Stimulated activated CD8-positive, alpha-beta memory T cell treated with anti-CD3 and anti-CD28 coated beads, Interleukin-15, amount 100 ng/mL, for 4 hours (primary cell): ENCODE measurements around the gene RPH3AL.

Experiments
- DNase-seq, 2 donors: peaks; one replicate each; pipeline ENCODE4 v3.0.0-alpha.2; 2020; ENCODE audit warnings: low read depth in 2 of 2

RPH3AL gene

GRCh38 chr17:352421-353212 lies at the start of gene RPH3AL:
TSS of gene RPH3AL (minus strand) at chr17:352807. CDS start at chr17:327543, 25,264 bp downstream.
- DNase-seq: no peak

GRCh38 chr17:400257-400656 lies 47.6 kb upstream of the RPH3AL start:
- DNase-seq: no peak

- DNase-seq: no peak
Observed at GRCh38 chr17:396788-397187, 44.2 kb upstream of the RPH3AL start.

GRCh38 chr17:395974-396373 lies 43.4 kb upstream of the RPH3AL start:
- no peak for DNase-seq

- DNase-seq: no peak
Observed at GRCh38 chr17:395179-395578, 42.6 kb upstream of the RPH3AL start.

GRCh38 chr17:394718-395095 lies 42.1 kb upstream of the RPH3AL start:
- no peak for DNase-seq

GRCh38 chr17:393806-394717 lies 41.5 kb upstream of the RPH3AL start:
- DNase-seq: no peak

- no peak for DNase-seq
Observed at GRCh38 chr17:391850-392249, 39.2 kb upstream of the RPH3AL start.

GRCh38 chr17:390025-390424 lies 37.4 kb upstream of the RPH3AL start:
- DNase-seq: no peak

- DNase-seq: no peak
Observed at GRCh38 chr17:388087-388486, 35.5 kb upstream of the RPH3AL start.

GRCh38 chr17:386141-386876 lies 33.7 kb upstream of the RPH3AL start:
- peak; percentile 31 to 35 for DNase-seq

- DNase-seq: no peak
Observed at GRCh38 chr17:385836-386140, 33.2 kb upstream of the RPH3AL start.

GRCh38 chr17:385178-385835 lies 32.7 kb upstream of the RPH3AL start:
- DNase-seq: no peak

GRCh38 chr17:384622-385177 lies 32.1 kb upstream of the RPH3AL start:
- DNase-seq: no peak

GRCh38 chr17:383771-384621 lies 31.4 kb upstream of the RPH3AL start:
- no peak for DNase-seq

- no peak for DNase-seq
Observed at GRCh38 chr17:382644-383533, 30.3 kb upstream of the RPH3AL start.

- no peak for DNase-seq
Observed at GRCh38 chr17:381941-382643, 29.5 kb upstream of the RPH3AL start.

- DNase-seq: no peak
Observed at GRCh38 chr17:381516-381915, 28.9 kb upstream of the RPH3AL start.
